GM12872 (cell line): Measurements from ENCODE around the gene GRM1.

Source experiments
- TF ChIP-seq, protein P1 (sequence below): IDR thresholded peaks from 3 replicates; pipeline ENCODE4 v1.5.1; 2011; ENCODE audit warnings: low read depth, mild to moderate bottlenecking, low read length, moderate library complexity; ENCODE audit not compliant: insufficient read depth

Gene GRM1

GRCh38 chr6:146402476-146402875, 373.6 kb downstream of the GRM1 start:
- TF ChIP-seq, protein P1, sequence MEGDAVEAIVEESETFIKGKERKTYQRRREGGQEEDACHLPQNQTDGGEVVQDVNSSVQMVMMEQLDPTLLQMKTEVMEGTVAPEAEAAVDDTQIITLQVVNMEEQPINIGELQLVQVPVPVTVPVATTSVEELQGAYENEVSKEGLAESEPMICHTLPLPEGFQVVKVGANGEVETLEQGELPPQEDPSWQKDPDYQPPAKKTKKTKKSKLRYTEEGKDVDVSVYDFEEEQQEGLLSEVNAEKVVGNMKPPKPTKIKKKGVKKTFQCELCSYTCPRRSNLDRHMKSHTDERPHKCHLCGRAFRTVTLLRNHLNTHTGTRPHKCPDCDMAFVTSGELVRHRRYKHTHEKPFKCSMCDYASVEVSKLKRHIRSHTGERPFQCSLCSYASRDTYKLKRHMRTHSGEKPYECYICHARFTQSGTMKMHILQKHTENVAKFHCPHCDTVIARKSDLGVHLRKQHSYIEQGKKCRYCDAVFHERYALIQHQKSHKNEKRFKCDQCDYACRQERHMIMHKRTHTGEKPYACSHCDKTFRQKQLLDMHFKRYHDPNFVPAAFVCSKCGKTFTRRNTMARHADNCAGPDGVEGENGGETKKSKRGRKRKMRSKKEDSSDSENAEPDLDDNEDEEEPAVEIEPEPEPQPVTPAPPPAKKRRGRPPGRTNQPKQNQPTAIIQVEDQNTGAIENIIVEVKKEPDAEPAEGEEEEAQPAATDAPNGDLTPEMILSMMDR, result no peak

DNA sequence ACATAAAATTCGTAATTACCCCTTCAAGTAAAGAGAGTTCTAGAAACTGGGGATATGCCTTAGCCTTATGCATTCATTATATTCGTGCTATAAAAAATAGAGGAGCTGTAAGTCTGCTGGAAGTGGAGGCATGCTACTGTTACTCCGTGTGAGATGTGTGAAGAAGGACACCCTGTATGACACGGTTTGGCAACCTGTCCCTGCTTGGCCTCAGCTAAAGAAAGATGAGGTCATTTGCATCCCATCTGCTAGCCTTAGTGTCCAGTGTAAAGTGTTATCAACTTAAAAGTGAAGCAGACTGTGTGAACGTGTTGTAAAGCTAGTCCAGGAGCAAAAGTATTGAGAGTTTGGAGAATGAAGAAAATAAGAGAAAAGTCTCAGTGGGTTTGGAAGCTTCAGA, 379.7 kb downstream of the GRM1 start:
- TF ChIP-seq, protein P1, result no peak

DNA sequence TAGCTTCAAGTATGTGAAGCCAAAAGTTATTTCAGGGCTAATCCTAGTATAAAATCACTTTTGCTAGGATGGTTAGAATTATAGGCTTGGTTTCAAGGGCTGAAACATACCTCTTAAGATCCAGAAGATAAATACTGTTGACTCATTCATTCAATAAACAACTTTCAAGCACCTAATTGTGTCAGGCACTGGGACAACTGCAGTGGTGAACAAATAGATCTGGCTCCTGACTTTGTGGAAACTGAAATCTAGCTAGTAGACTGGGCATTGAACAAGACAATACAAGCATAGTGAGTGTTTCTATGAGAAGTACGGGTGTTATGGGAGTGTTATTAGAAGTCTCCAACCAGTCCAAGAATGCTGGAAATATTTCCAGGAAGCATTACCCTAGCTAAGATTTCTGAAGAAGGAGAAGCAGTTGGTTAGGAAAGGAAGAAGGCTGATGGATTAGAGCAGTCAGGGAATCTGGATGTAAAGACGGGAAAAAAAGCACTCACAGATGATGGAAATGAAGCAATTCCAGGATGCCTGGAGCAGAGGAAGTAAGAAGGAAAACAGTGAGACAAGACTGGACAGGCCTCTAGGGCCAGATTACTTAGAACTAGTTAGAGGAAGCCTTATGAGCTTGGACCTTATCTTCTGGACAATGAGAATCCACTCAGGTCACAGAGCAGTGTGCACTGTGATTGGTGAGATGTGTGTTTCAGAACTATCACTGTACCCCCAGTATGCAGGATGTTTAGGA, 382.2 kb downstream of the GRM1 start:
- TF ChIP-seq, protein P1, result no peak

GRCh38 chr6:146419576-146419975, 390.7 kb downstream of the GRM1 start:
- TF ChIP-seq, protein P1, result no peak

- TF ChIP-seq, protein P1, result no peak
These were observed 391.4 kb downstream of the GRM1 start for GRCh38 chr6:146420255-146420654.

- TF ChIP-seq, protein P1, result no peak
These were observed 394.0 kb downstream of the GRM1 start for GRCh38 chr6:146422789-146423375.

DNA sequence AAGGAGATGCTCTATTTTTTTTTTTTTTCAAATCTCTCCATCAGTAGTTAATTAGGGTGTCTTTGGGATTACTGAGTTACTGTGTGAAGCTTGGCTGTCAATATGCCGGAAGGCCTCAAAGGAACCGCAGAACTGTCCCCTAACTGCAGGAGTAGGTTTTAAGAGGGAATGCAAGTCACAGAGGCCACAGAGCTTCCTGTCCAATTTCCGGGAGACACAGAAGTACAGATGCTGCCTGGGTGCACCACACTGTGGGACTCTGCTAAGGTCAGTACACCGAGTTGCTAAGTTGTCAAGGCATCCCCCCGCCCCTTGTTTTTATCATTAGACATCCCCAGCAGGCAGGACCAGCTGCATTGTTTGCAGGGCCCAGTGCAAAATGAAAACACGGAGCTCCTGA, 394.6 kb downstream of the GRM1 start:
- TF ChIP-seq, protein P1, result no peak
